ENCODE data around the gene MAP4K2. TPM values are rescaled to one million over a fixed set of nuclear protein-coding genes. Genes with fewer than 3 reads are reported as not detected.

The MAP4K2 gene
- total and polyA plus RNA-seq, 2 of the 4 experiments (the other 2 are of a cell fraction), result 11.7 to 16.6 TPM

- H2BK20ac ChIP-seq (ENCODE audit: low read depth, low read length), result no peak overlapping the region
- no peak overlapping the region for H3K9ac ChIP-seq (ENCODE audit: low read depth, low read length)
- H3K56ac ChIP-seq (ENCODE audit: extremely low read depth, insufficient read depth, low read length), result no peak overlapping the region
- no peak overlapping the region for H3K14ac ChIP-seq (replicated peaks; ENCODE audit: low read depth, low read length)
- no peak overlapping the region for H4K5ac ChIP-seq (ENCODE audit: low read depth, low read length)
- H3K23ac ChIP-seq (ENCODE audit: low read depth, low read length), result no peak overlapping the region
- no peak overlapping the region for H2AK9ac ChIP-seq (replicated peaks; ENCODE audit: low read depth, low read length, poor library complexity)
- WGBS, 2 experiments (ENCODE audit: extremely low coverage in 2 of 2, insufficient read length in 1 of 2), result 87% methylated on average over 9 of the region's 42 CpGs; no CpG with 5 or more reads in 1 of the 2 experiments
- H4K91ac ChIP-seq (ENCODE audit: insufficient read depth, low read depth, low read length), result no peak overlapping the region
- no peak overlapping the region for H3K18ac ChIP-seq (ENCODE audit: low read depth, low read length)
- peaks cover 79% of the 10 kb centered on the region for H4K20me1 ChIP-seq (ENCODE audit: insufficient read depth, low read length)
- H4K8ac ChIP-seq (ENCODE audit: low read depth in 2 of 2, low read length in 2 of 2), result no peak overlapping the region
- dilution Hi-C loops (cut with HindIII; ENCODE audit: low sequenced_read_pairs, unreplicated experiment), result no loop called here
- H3K79me1 ChIP-seq (ENCODE audit: low read depth in 1 of 2, low read length in 2 of 2), result peaks cover 42 to 85% of the 10 kb centered on the region in 2 experiments
- ATAC-seq (ENCODE audit: low read depth), result no peak
- no peak overlapping the region for H2AK5ac ChIP-seq (ENCODE audit: low read depth, low read length)
- peaks cover 13% of the 10 kb centered on the region for H3K4me1 ChIP-seq (ENCODE audit: control insufficient read depth, insufficient read depth, low read length)
- intact Hi-C loops (cut with micrococcal nuclease), result loop anchor here (2.0 kb wide), 1 partner anchor 77 kb away; no protein-coding TSS in a partner anchor
- CTCF ChIA-PET, result no interaction called here
- H3K9me1 ChIP-seq (ENCODE audit: insufficient read depth, low read length), result peaks cover 14% of the 10 kb centered on the region; the same call in 1 of the 2 replicates
- BruUV-seq (replicated peaks), result no TSS peak
- H3K27me3 ChIP-seq (ENCODE audit: control insufficient read depth, insufficient read depth, low read length), result no peaks in the 10 kb centered on the region
- in situ Hi-C loops (cut with MboI; ENCODE audit: low sequenced_read_pairs), result no loop called here
- no peak overlapping the region for H3K4ac ChIP-seq (ENCODE audit: low read depth, low read length)
- H2AFZ ChIP-seq (replicated peaks; ENCODE audit: low read length, poor library complexity), result no peak overlapping the region
- no peak overlapping the region for H3K27ac ChIP-seq (ENCODE audit: insufficient read depth, low read length)
- DNase-seq, result no peak
- no peak overlapping the region for H2BK5ac ChIP-seq (ENCODE audit: low read depth, low read length, poor library complexity, severe bottlenecking)
- peaks cover 86% of the 10 kb centered on the region for H3K36me3 ChIP-seq (ENCODE audit: control insufficient read depth, insufficient read depth, low read length)
- H3K4me3 ChIP-seq (ENCODE audit: insufficient read depth, low read depth, low read length), result no peak overlapping the region
- POLR2A ChIA-PET (ENCODE audit: unreplicated experiment), result no interaction called here
- H3K4me2 ChIP-seq (ENCODE audit: low read depth, low read length), result no peak overlapping the region
- no peak overlapping the region for H2BK120ac ChIP-seq (ENCODE audit: low read depth, low read length)
- no peak overlapping the region for H2BK15ac ChIP-seq (ENCODE audit: low read depth, low read length)
- H3K9me3 ChIP-seq (ENCODE audit: control insufficient read depth, insufficient read depth, low read length), result no peaks in the 10 kb centered on the region
- TF ChIP-seq MAZ (IDR thresholded peaks at IDR 0.05; ENCODE audit: borderline replicate concordance, low read depth, low read length) (no peak), MXI1 (IDR thresholded peaks at IDR 0.05; ENCODE audit: borderline replicate concordance, low read depth, low read length) (no peak), CHD1 (IDR thresholded peaks at IDR 0.05; ENCODE audit: low read depth, low read length) (no peak), USF2 (IDR thresholded peaks at IDR 0.05; ENCODE audit: low read depth, low read length) (no peak), BHLHE40 (IDR thresholded peaks at IDR 0.05; ENCODE audit: low read depth, low read length) (no peak), POLR2A (IDR thresholded peaks at IDR 0.05; ENCODE audit: low read depth, low read length) (no peak), MAFK (IDR thresholded peaks at IDR 0.05; ENCODE audit: low read depth, low read length) (no peak), RFX5 (IDR thresholded peaks at IDR 0.05; ENCODE audit: low read depth, low read length) (no peak), FOS (IDR thresholded peaks at IDR 0.05; ENCODE audit: low read depth, low read length) (no peak), SMC3 (IDR thresholded peaks at IDR 0.05; ENCODE audit: low read depth, low read length) (no peak), RAD21 (IDR thresholded peaks at IDR 0.05; ENCODE audit: low read length) (no peak), CEBPB (IDR thresholded peaks at IDR 0.05; ENCODE audit: low read depth, low read length) (no peak), NFE2L2 (IDR thresholded peaks at IDR 0.05; ENCODE audit: low read depth, low read length) (no peak)
- TF ChIP-seq, protein P1, sequence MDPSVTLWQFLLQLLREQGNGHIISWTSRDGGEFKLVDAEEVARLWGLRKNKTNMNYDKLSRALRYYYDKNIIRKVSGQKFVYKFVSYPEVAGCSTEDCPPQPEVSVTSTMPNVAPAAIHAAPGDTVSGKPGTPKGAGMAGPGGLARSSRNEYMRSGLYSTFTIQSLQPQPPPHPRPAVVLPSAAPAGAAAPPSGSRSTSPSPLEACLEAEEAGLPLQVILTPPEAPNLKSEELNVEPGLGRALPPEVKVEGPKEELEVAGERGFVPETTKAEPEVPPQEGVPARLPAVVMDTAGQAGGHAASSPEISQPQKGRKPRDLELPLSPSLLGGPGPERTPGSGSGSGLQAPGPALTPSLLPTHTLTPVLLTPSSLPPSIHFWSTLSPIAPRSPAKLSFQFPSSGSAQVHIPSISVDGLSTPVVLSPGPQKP (IDR thresholded peaks at IDR 0.05; ENCODE audit: borderline replicate concordance, low read depth, low read length), result no peak
- TF ChIP-seq, protein P2, sequence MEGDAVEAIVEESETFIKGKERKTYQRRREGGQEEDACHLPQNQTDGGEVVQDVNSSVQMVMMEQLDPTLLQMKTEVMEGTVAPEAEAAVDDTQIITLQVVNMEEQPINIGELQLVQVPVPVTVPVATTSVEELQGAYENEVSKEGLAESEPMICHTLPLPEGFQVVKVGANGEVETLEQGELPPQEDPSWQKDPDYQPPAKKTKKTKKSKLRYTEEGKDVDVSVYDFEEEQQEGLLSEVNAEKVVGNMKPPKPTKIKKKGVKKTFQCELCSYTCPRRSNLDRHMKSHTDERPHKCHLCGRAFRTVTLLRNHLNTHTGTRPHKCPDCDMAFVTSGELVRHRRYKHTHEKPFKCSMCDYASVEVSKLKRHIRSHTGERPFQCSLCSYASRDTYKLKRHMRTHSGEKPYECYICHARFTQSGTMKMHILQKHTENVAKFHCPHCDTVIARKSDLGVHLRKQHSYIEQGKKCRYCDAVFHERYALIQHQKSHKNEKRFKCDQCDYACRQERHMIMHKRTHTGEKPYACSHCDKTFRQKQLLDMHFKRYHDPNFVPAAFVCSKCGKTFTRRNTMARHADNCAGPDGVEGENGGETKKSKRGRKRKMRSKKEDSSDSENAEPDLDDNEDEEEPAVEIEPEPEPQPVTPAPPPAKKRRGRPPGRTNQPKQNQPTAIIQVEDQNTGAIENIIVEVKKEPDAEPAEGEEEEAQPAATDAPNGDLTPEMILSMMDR (conservative IDR thresholded peaks at IDR 0.05; ENCODE audit: low read depth, low read length), result no peak
These were observed 37.0 kb downstream of the MAP4K2 start for GRCh38 chr11:64765851-64766665.

Data from IMR-90 (cell line).